Fibroblast of mammary gland (primary cell): ENCODE measurements around the gene DLG1.

Experiments used
- DNase-seq: peaks from one replicate; pipeline ENCODE4 v3.0.0-alpha.2; 2010; ENCODE audit warnings: low read depth
- H3K4me3 ChIP-seq: 2 replicates; pipeline ENCODE4 v1.5.1; 2011; ENCODE audit warnings: low read depth, mild to moderate bottlenecking, low read length, moderate library complexity; ENCODE audit not compliant: control insufficient read depth
- TF ChIP-seq, protein P1 (sequence below): conservative IDR thresholded peaks from 2 replicates; pipeline ENCODE4 v1.5.1; 2011; ENCODE audit warnings: low read depth, low read length, inconsistent platforms; ENCODE audit not compliant: control insufficient read depth, insufficient read depth

Gene DLG1

DNA sequence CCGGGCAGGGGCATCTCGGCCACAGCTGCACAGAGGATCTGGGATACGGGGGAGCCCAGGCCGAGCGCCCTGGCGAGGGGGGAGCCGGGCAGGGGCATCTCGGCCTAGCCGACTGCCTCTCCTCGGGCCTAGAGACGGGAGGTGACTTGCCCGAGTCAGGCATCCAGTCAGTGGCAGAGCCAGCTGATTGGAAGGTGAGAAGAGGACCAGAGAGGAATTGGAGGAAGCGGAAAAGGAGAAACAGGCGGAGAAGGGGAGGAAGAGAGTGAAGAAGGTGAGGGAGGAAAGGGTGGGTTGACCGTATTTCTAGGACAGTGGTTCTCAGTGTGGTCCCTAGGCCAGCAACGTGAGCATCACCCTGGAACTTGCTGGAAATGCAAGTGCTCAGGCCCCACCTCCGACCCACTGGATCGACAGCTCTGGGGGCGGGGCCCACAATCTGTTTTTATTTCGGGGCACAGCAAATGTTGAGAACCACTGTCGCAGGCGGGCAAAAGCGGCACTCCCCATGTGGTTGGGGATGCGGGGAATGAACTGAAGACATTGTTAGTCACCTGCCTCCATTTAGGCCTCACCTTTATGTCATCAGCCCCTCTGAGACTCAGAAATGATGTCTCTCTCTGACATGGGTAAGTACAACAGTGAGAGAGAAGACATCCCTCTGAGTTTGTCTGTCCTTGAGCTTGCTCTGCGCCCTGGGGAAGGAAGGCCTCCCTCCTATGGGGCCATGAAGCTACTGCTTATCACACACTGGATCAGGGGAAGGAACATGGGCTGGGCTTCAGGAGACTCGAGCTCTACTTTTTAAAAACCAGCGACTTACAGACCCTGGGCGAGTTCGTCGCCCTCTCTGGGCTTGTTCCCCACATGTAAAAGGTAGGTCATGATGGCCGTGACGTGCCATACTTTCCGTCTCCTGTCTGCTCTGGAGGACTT is 267.8 kb downstream of the DLG1 start:
- H3K4me3 ChIP-seq = no peak overlapping the region
- DNase-seq = no peak
- TF ChIP-seq, protein P1, sequence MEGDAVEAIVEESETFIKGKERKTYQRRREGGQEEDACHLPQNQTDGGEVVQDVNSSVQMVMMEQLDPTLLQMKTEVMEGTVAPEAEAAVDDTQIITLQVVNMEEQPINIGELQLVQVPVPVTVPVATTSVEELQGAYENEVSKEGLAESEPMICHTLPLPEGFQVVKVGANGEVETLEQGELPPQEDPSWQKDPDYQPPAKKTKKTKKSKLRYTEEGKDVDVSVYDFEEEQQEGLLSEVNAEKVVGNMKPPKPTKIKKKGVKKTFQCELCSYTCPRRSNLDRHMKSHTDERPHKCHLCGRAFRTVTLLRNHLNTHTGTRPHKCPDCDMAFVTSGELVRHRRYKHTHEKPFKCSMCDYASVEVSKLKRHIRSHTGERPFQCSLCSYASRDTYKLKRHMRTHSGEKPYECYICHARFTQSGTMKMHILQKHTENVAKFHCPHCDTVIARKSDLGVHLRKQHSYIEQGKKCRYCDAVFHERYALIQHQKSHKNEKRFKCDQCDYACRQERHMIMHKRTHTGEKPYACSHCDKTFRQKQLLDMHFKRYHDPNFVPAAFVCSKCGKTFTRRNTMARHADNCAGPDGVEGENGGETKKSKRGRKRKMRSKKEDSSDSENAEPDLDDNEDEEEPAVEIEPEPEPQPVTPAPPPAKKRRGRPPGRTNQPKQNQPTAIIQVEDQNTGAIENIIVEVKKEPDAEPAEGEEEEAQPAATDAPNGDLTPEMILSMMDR = no peak

DNA sequence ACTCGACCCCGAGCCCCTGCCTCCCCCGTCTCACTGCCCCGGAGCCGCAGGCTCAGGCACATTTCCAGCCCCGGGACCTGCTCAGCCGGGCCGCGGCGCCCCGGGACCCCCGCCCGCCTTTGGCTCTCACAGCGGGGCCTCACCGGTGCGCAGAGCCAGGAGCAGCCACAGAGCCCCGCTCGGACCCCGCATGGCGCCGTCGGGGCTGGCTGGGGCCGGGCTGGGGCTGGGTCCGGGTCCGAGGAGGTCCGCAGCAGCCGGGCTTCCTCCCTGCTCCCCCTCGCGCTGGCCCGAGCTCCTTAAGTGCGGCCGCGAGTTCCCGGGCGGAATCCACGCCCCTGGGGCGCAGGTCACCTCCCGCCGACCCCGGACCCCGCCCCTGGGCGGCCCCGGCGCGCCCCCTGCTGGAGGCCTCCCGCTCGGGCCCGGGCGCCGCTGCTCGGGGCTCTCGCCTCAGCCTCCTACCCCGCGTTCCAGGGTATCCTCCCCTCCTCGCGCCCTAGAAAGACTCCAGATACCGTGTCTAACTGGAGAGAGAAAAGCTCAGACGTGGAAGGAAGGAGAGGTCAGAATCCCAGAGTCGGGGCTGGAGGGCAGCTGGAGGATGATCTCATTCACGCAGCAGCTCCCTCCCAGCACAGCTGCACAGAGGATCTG is 268.8 kb downstream of the DLG1 start, which contains the start of gene MELTF:
Gene MELTF (minus strand): TSS at position 307 of the 657 bp plus-strand sequence. CDS start 115 bp downstream, at position 192.
- peak; percentile 64 for DNase-seq
- TF ChIP-seq, protein P1 = peak; percentile 27
- H3K4me3 ChIP-seq = peak within 1 kb of the TSS; percentile 41

DNA sequence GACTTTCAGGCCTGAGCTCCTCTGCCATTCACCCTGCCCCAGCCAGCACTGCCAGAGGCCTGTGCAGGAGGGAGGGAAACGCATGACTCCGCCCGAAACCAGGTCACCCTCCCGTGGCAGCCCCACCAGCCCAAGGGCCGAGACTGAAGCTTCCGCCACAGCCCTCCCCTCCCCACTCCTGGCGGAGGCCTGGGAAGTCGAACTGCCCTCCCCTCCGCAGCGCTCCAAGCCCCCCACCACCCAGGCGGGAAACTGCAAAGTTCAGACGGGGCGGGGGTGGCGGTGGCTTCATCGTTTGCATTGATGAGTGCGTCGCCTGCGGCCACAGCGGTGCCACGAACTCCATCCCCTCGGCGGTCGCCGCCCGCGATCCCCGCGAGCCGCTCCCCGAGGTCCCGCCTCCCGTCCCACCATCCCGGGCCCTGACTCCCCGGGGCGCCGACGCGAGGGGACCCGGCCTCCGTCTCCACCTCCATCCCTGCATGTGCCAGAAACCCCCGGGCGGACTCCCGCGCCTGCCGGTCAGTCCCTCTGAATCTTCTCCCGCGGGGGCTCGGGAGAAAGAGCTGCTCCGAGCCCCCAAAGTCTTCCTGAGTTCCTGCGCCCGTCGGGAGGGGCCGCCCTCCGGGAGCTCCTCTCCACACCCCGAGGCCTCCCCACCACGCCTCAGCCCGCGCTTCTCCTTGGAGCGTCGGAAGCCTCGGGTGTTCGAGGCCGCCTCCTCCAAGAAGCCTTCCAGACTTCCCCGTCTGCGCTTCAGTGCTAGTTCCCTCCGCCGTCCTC is 269.5 kb downstream of the DLG1 start:
- no peak for DNase-seq
- H3K4me3 ChIP-seq = peak overlapping the region; percentile 41
- TF ChIP-seq, protein P1 = no peak

DNA sequence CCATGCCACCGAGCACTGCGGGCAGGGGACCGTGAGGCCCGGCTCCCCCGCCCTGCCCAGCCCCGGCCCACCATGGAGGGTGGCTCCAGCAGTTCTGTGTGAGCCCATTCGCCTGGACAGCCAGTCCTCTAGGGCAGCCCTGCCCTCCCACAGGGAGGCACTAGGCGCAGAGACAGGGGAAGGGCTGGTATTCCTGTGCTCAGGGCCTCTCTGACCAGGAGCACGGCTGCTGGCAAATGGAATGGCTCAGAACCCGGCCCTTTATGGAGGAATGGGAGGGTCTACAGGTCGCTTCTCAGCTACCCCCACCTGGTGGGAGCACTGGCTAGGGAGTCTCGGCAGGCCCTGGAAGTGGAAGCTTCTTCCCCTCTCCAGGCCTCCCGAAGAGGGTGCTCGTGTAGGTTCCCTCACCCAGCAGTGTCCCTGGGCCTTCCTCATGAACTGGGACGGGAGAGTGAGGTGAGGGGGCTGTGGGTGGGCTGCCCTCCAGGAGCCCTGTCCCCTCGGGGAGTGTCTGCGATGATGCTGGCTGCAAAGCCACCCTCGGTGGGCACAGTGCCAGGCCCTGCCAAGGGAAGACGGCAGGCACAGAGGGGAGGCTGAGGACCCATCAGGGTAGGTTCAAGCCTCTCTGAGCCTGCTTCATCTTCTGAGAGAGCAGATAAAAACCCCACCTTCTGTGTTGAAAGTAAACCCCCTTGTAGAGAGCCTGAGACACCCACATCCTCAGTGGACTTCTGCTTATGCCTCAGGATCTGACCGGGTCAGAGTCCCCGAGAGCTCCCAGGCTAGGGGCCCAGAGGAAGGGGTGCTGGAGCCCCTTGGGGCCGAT is 270.3 kb downstream of the DLG1 start:
- no peak overlapping the region for H3K4me3 ChIP-seq
- DNase-seq = no peak
- TF ChIP-seq, protein P1 = no peak

DNA sequence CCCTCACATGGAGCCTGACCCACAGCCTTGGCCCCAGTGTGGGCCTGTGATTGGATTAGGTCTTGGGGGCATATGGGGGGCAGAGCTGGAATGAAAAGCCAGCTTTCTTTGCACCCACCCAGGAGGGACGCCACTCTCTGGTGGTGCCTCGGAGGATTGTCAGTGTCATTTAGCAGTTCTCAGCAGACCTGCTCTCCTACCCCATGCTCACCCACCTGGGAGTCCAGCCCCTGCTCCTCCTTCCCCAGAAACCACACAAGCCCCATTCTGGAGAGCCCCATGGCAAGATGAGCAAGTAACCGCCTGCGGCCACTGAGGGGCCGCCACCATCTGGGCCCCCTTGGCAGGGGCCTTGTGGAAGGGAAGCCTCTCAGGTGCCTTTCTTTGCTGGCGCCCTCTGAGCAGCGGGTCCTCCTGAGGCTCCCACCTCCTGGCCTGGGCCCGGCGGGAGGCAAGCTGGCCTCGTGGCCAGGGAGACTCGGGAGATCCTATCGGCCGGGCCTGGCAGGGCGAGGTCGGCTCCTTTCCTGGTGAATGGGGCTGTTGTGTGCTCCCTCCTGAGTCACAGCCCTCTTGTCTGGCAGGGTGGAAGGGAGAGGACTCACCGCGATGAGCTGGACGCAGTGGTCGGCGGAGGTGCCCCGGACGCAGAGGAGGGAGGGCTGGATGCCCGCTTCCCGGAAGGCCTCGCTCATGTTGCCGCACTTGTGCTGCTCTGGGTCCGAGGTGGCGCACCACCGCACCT is 271.1 kb downstream of the DLG1 start:
- peak; percentile 25 for DNase-seq
- no peak overlapping the region for H3K4me3 ChIP-seq
- TF ChIP-seq, protein P1 = no peak
